ENCODE measurements around the gene TPD52L1. TPM values are rescaled to one million over a fixed set of nuclear protein-coding genes. Genes with fewer than 3 reads are reported as not detected.

TPD52L1 gene
- total and polyA plus RNA-seq, 2 experiments from 2014 or later: 5.1 to 12.3 TPM

GRCh38 chr6:125169058-125169457, 15.5 kb downstream of the TPD52L1 start:
- H4K20me1 ChIP-seq (ENCODE audit: insufficient read depth): no peaks in the 10 kb centered on the region
- peak overlapping the region; percentile 42 for H3K4me2 ChIP-seq (ENCODE audit: unreplicated experiment)
- in situ Hi-C loops (cut with MboI): loop anchor here (25.0 kb wide), 1 partner anchor 593 kb away; no protein-coding TSS in a partner anchor
- no peak overlapping the region for H3K4me3 ChIP-seq
- no peaks in the 10 kb centered on the region for H3K9me3 ChIP-seq (ENCODE audit: low read depth)
- 40 to 43% methylated on average over 3 of the region's 3 CpGs for WGBS, 2 experiments (ENCODE audit: low coverage in 1 of 2, low lambda C conversion rate in 2 of 2, missing lambda C conversion rate in 2 of 2)
- no peaks in the 10 kb centered on the region for H3K79me2 ChIP-seq (ENCODE audit: insufficient read depth)
- TF ChIP-seq EZH2phosphoT487 (IDR thresholded peaks at IDR 0.05; ENCODE audit: insufficient read depth, low read depth): no peak
- TF ChIP-seq EZH2 (IDR thresholded peaks at IDR 0.05; ENCODE audit: insufficient read depth, poor library complexity, severe bottlenecking): no peak
- H3K4me1 ChIP-seq (ENCODE audit: insufficient read depth): peaks cover 34% of the 10 kb centered on the region
- H3F3A ChIP-seq (ENCODE audit: insufficient read depth): peaks cover 19% of the 10 kb centered on the region; the same call in 1 of the 2 replicates
- no peaks in the 10 kb centered on the region for H3K36me3 ChIP-seq (ENCODE audit: low read depth)
- H3K27me3 ChIP-seq (replicated peaks; ENCODE audit: insufficient read depth): no peaks in the 10 kb centered on the region
- peak; percentile 73 for DNase-seq
- no peaks in the 10 kb centered on the region for H3K9me2 ChIP-seq (ENCODE audit: insufficient read depth)
- H2AFZ ChIP-seq: peak overlapping the region; percentile 17; the same call in 1 of the 2 replicates
- H3K27ac ChIP-seq: 0 out of 2 replicates have a peak overlapping the region, but pooled peaks have one; percentile 13
- H3K9ac ChIP-seq: no peak overlapping the region

- DNase-seq: no peak
- Histone ChIP-seq H3K9me3 (ENCODE audit: low read depth) (no peaks in the 10 kb centered on the region), H3K9ac (no peak overlapping the region), H3F3A (ENCODE audit: insufficient read depth) (peaks cover 19% of the 10 kb centered on the region; the same call in 1 of the 2 replicates), H3K9me2 (ENCODE audit: insufficient read depth) (no peaks in the 10 kb centered on the region), H2AFZ (peak overlapping the region; percentile 17; the same call in 1 of the 2 replicates), H3K79me2 (ENCODE audit: insufficient read depth) (no peaks in the 10 kb centered on the region), H3K36me3 (ENCODE audit: low read depth) (no peaks in the 10 kb centered on the region), H3K27me3 (replicated peaks; ENCODE audit: insufficient read depth) (no peaks in the 10 kb centered on the region), H3K4me1 (ENCODE audit: insufficient read depth) (peaks cover 32% of the 10 kb centered on the region), H3K4me2 (ENCODE audit: unreplicated experiment) (peak overlapping the region; percentile 42), H3K27ac (0 out of 2 replicates have a peak overlapping the region, but pooled peaks have one; percentile 13), H3K4me3 (no peak overlapping the region), H4K20me1 (ENCODE audit: insufficient read depth) (no peaks in the 10 kb centered on the region)
- TF ChIP-seq EZH2phosphoT487 (IDR thresholded peaks at IDR 0.05; ENCODE audit: insufficient read depth, low read depth) (no peak), EZH2 (IDR thresholded peaks at IDR 0.05; ENCODE audit: insufficient read depth, poor library complexity, severe bottlenecking) (no peak)
- in situ Hi-C loops (cut with MboI): loop anchor here (25.0 kb wide), 1 partner anchor 593 kb away; no protein-coding TSS in a partner anchor
- WGBS, 2 experiments (ENCODE audit: low coverage in 1 of 2, low lambda C conversion rate in 2 of 2, missing lambda C conversion rate in 2 of 2): 92 to 100% methylated on average over 3 of the region's 3 CpGs
These were observed 15.9 kb downstream of the TPD52L1 start for GRCh38 chr6:125169522-125169921.

GRCh38 chr6:125170376-125170775, 16.8 kb downstream of the TPD52L1 start:
- in situ Hi-C loops (cut with MboI): loop anchor here (25.0 kb wide), 1 partner anchor 592 kb away; no protein-coding TSS in a partner anchor
- WGBS, 2 experiments (ENCODE audit: low coverage in 1 of 2, low lambda C conversion rate in 2 of 2, missing lambda C conversion rate in 2 of 2): 15 to 31% methylated on average over 1 of the region's 1 CpG
- Histone ChIP-seq H2AFZ (peak overlapping the region; percentile 17; the same call in 1 of the 2 replicates), H3K4me3 (no peak overlapping the region), H3K9me2 (ENCODE audit: insufficient read depth) (no peaks in the 10 kb centered on the region), H3K4me2 (ENCODE audit: unreplicated experiment) (no peak overlapping the region), H3K79me2 (ENCODE audit: insufficient read depth) (no peaks in the 10 kb centered on the region), H3K4me1 (ENCODE audit: insufficient read depth) (peaks cover 25% of the 10 kb centered on the region), H3K9ac (no peak overlapping the region), H3K27me3 (replicated peaks; ENCODE audit: insufficient read depth) (no peaks in the 10 kb centered on the region), H3K27ac (peak overlapping the region; percentile 20; the same call in 1 of the 2 replicates), H3K9me3 (ENCODE audit: low read depth) (no peaks in the 10 kb centered on the region), H3K36me3 (ENCODE audit: low read depth) (no peaks in the 10 kb centered on the region), H4K20me1 (ENCODE audit: insufficient read depth) (no peaks in the 10 kb centered on the region), H3F3A (ENCODE audit: insufficient read depth) (peaks cover 15% of the 10 kb centered on the region; the same call in 1 of the 2 replicates)
- TF ChIP-seq EZH2 (IDR thresholded peaks at IDR 0.05; ENCODE audit: insufficient read depth, poor library complexity, severe bottlenecking) (no peak), EZH2phosphoT487 (IDR thresholded peaks at IDR 0.05; ENCODE audit: insufficient read depth, low read depth) (no peak)
- peak; percentile 85 for DNase-seq

GRCh38 chr6:125173341-125174095, 19.9 kb downstream of the TPD52L1 start:
- WGBS, 2 experiments (ENCODE audit: low coverage in 1 of 2, low lambda C conversion rate in 2 of 2, missing lambda C conversion rate in 2 of 2): 75 to 78% methylated on average over 6 of the region's 6 CpGs
- Histone ChIP-seq H3F3A (ENCODE audit: insufficient read depth) (peaks cover 11% of the 10 kb centered on the region; the same call in 1 of the 2 replicates), H3K79me2 (ENCODE audit: insufficient read depth) (no peaks in the 10 kb centered on the region), H3K4me2 (ENCODE audit: unreplicated experiment) (no peak overlapping the region), H3K4me3 (no peak overlapping the region), H3K36me3 (ENCODE audit: low read depth) (no peaks in the 10 kb centered on the region), H3K9ac (no peak overlapping the region), H2AFZ (no peak overlapping the region), H3K27me3 (replicated peaks; ENCODE audit: insufficient read depth) (no peaks in the 10 kb centered on the region), H4K20me1 (ENCODE audit: insufficient read depth) (no peaks in the 10 kb centered on the region), H3K9me3 (ENCODE audit: low read depth) (no peaks in the 10 kb centered on the region), H3K9me2 (ENCODE audit: insufficient read depth) (no peaks in the 10 kb centered on the region), H3K27ac (no peak overlapping the region), H3K4me1 (ENCODE audit: insufficient read depth) (peaks cover 23% of the 10 kb centered on the region)
- in situ Hi-C loops (cut with MboI): loop anchor here (25.0 kb wide), 1 partner anchor 589 kb away; no protein-coding TSS in a partner anchor
- no peak for DNase-seq
- TF ChIP-seq EZH2 (IDR thresholded peaks at IDR 0.05; ENCODE audit: insufficient read depth, poor library complexity, severe bottlenecking): no peak
- no peak for TF ChIP-seq EZH2phosphoT487 (IDR thresholded peaks at IDR 0.05; ENCODE audit: insufficient read depth, low read depth)
